Thyroid gland (tissue), 4 donors: ENCODE data around the gene AMFR. TPM values are rescaled to one million over a fixed set of nuclear protein-coding genes. Genes with fewer than 3 reads are reported as not detected.

ENCODE experiments used
- DNase-seq, 2 donors: peaks; one replicate each; pipeline ENCODE4 v3.0.0-alpha.2; 2019
- H3K27ac ChIP-seq, 3 donors: fragments of 200-600 bp; sonication (generic); 1 replicate in 2 of 3; 2 replicates in 1 of 3; pipeline ENCODE4 v1.5.1; 2016 to 2019; ENCODE audit warnings: mild to moderate bottlenecking in 1 of 3, moderate library complexity in 1 of 3
- H3K27me3 ChIP-seq: fragments of 200-600 bp; sonication (generic); one replicate; pipeline ENCODE4 v1.5.1; 2019
- H3K36me3 ChIP-seq, 2 donors: fragments of 200-600 bp; sonication (generic); one replicate each; pipeline ENCODE4 v1.5.1; 2016 to 2019
- H3K4me1 ChIP-seq, 2 donors: fragments of 200-600 bp; sonication (generic); one replicate each; pipeline ENCODE4 v1.5.1; 2017 to 2019
- H3K4me3 ChIP-seq, 3 donors: fragments of 200-600 bp; sonication (generic); replicated peaks in 1 of 3; 1 replicate in 2 of 3; 2 replicates in 1 of 3; pipeline ENCODE4 v1.5.1; 2016; ENCODE audit warnings: mild to moderate bottlenecking in 1 of 3
- H3K9me3 ChIP-seq: fragments of 200-600 bp; sonication (generic); one replicate; pipeline ENCODE4 v1.5.1; 2017
- CTCF ChIP-seq, 6 experiments: fragments of 200-600 bp in 3 of 6; fragments of 450-650 bp in 3 of 6; sonication (generic) in 3 of 6; IDR thresholded peaks; one replicate each; pipeline ENCODE4 v1.5.1; 2016 to 2019; ENCODE audit warnings: antibody characterized with exemption in 6 of 6, mild to moderate bottlenecking in 2 of 6, inconsistent platforms in 1 of 6, moderate library complexity in 1 of 6
- POLR2A ChIP-seq, 2 donors: fragments of 450-650 bp; IDR thresholded peaks; one replicate each; pipeline ENCODE4 v1.6.1; 2017; ENCODE audit warnings: antibody characterized with exemption in 2 of 2, mild to moderate bottlenecking in 2 of 2, moderate library complexity in 1 of 2
- WGBS, 2 donors: methylation state at CpG; one replicate each; pipeline ENCODE4 v1.1.5; 2017; 5-methylcytosine and 5-hydroxymethylcytosine counted together
- intact Hi-C: fragments of 100-400 bp; cut with DNase I; formaldehyde crosslinking; loops from one replicate; pipeline ENCODE4 v1.15.1; 2023
- total RNA-seq, 4 donors: library from RNA; depleted of rRNA; stranded (reverse); fragments of >200 nt; gene quantifications; one replicate each; pipeline ENCODE4 v1.2.3, GENCODE V29; 2016

Gene AMFR
- total RNA-seq, 4 donors from 2014 or later: 130 to 167 (median 146) TPM

- Histone ChIP-seq H3K4me3 (peak overlapping the region in 2 of 3 donors; percentile 21 to 54), H3K27me3 (no peaks in the 10 kb centered on the region), H3K36me3 (no peaks in the 10 kb centered on the region), H3K27ac (peak overlapping the region in 1 of 3 donors; percentile 45), H3K4me1 (peaks cover 5 to 13% of the 10 kb centered on the region in 2 donors), H3K9me3 (no peaks in the 10 kb centered on the region)
- TF ChIP-seq POLR2A (IDR thresholded peaks at IDR 0.05): no peak
- TF ChIP-seq CTCF (IDR thresholded peaks at IDR 0.05): peak; percentile 61 to 87 (median 78)
- intact Hi-C loops: no loop called here
- WGBS, 2 donors: 2 to 3% methylated on average over 33 of the region's 33 CpGs
- DNase-seq: peak; percentile 77 to 85
Measured at GRCh38 chr16:56356276-56357240, 68.8 kb downstream of the AMFR start.

- Histone ChIP-seq H3K4me3 (no peak overlapping the region), H3K9me3 (no peaks in the 10 kb centered on the region), H3K27ac (peak overlapping the region in 1 of 3 donors; percentile 45), H3K27me3 (no peaks in the 10 kb centered on the region), H3K36me3 (no peaks in the 10 kb centered on the region), H3K4me1 (peaks cover 5 to 13% of the 10 kb centered on the region in 2 donors)
- 71 to 73% methylated on average over 14 of the region's 14 CpGs for WGBS, 2 donors
- intact Hi-C loops: no loop called here
- no peak for DNase-seq
- TF ChIP-seq CTCF (IDR thresholded peaks at IDR 0.05): no peak
- TF ChIP-seq POLR2A (IDR thresholded peaks at IDR 0.05): no peak
Measured at GRCh38 chr16:56355786-56356275, 69.5 kb downstream of the AMFR start.

- Histone ChIP-seq H3K27ac (no peak overlapping the region), H3K4me1 (peaks cover 5 to 13% of the 10 kb centered on the region in 2 donors), H3K9me3 (no peaks in the 10 kb centered on the region), H3K36me3 (no peaks in the 10 kb centered on the region), H3K27me3 (no peaks in the 10 kb centered on the region), H3K4me3 (no peak overlapping the region)
- intact Hi-C loops: no loop called here
- no peak for DNase-seq
- TF ChIP-seq CTCF (IDR thresholded peaks at IDR 0.05) (no peak), POLR2A (IDR thresholded peaks at IDR 0.05) (no peak)
- 93 to 95% methylated on average over 9 of the region's 9 CpGs for WGBS, 2 donors
Measured at GRCh38 chr16:56355221-56355620, 70.1 kb downstream of the AMFR start.

GRCh38 chr16:56354746-56355145 lies 70.6 kb downstream of the AMFR start:
- no peak for DNase-seq

More at GRCh38 chr16:56354746-56355145, 70.6 kb downstream of the AMFR start:
- 95 to 97% methylated on average over 17 of the region's 17 CpGs for WGBS, 2 donors
- intact Hi-C loops: no loop called here
- no peak for TF ChIP-seq CTCF (IDR thresholded peaks at IDR 0.05)
- TF ChIP-seq POLR2A (IDR thresholded peaks at IDR 0.05): no peak
- Histone ChIP-seq H3K9me3 (no peaks in the 10 kb centered on the region), H3K27ac (no peak overlapping the region), H3K27me3 (no peaks in the 10 kb centered on the region), H3K36me3 (no peaks in the 10 kb centered on the region), H3K4me1 (peaks cover 5 to 13% of the 10 kb centered on the region in 2 donors), H3K4me3 (no peak overlapping the region)
